GM18870 (cell line): ENCODE data around the gene C2orf42.
"Not testable (repeated sequence)": the region's sequence is repeated elsewhere in the genome, so short reads cannot be mapped to it uniquely, and the experiment has no call there.

Source experiments
- ATAC-seq: cut with Tn5 transposase; IDR thresholded peaks from one replicate; pipeline ENCODE4 v1.9.1; 2021; ENCODE audit warnings: moderate library complexity; ENCODE audit not compliant: unreplicated experiment

The C2orf42 gene

DNA sequence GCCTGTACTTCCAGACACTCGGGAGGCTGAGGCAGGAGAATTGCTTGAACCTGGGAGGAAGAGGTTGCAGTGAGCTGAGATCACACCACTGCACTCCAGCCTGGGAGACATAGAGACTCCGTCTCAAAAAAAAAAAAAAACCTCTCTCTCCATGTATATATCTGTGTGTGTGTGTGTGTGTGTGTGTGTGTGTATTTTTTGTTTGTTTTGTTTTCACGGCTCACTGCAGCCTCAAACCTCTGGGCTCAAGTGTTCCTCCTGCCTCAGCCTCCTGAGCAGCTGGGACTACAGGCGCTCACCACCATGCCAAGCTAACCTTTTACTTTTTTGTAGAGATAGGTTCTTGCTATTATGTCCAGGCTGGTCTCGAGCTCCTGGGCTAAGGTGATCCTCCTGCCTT, 80.4 kb downstream of the C2orf42 start:
- ATAC-seq = not testable (repeated sequence)

DNA sequence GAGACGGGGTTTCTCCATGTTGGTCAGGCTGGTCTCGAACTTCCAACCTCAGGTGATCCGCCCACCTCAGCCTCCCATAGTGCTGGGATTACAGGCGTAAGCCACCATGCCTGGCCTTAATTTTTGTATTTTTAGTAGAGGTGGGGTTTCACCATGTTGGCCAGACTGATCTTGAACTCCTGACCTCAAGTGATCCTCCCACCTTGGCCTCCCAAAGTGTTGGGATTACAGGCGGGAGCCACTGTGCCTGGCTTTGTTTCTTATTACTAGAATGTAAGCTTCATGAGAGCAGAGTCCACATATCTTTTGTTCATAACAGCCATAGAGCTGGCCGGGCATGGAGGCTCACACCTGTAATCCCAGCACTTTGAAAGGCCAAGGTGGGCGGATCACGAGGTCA, 84.7 kb downstream of the C2orf42 start:
- ATAC-seq = not testable (repeated sequence)

DNA sequence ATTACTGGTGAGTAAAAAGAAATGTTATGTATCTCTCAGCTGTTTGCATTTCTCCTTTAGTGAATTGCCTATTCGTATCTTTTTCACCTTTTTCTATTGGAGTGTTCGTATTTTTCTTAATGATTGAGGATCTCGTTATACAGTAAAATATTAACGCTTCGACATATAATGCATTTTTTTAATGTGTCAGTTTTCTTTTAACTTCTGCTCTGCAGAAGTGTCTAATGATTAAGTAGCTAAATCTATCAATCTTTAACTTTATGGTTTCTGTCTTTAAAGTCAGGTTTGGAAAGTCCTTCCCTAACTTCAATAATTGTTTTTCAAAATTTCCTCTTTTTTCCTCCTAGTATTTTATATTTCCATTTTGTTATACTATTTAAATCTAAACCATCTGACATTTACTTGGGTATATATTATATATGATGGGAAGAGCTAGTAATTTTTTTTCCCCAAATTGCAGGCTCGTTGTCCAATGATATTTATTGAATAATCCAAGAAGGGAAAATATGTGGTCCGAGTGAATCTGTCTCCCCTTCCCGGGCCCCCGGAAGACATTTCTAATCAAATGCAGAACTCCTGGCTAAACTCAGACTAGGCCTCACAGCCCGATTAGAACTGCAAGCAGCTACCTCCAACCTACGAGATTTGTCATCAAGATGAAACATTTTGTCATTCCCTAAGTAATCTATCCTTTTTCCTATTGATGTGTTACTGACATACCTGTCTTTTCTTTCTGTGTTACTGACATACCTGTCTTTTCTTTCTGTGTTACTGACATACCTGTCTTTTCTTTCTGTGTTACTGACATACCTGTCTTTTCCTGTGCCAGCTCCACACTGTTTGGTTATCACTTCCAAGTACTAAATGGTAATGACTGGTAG, 86.3 kb downstream of the C2orf42 start:
- ATAC-seq = no peak

DNA sequence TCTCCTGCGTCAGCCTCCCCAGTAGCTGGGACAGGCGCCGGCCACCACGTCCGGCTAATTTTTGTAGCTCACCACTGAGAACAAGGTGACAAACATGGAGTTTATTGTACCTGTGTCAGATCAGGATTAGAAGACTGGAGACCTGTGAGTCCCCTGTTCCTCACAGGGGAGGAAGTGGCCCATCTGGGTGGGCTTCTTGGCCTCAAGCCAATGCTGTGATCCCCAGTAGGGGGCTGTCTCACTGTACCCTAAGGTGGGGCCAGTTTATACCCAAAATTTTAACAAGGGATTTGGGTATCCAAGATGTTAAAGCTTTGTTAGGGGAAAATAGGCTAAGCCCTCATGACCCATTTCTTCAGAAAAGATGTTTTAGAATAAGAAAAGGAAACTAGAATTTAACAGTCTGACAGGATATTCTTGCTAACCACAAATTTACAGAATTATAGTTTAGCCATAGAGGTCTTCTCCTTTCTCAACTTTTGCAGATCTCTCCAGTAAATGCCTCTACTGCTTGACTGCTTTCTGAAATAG, 87.2 kb downstream of the C2orf42 start:
- no peak for ATAC-seq

DNA sequence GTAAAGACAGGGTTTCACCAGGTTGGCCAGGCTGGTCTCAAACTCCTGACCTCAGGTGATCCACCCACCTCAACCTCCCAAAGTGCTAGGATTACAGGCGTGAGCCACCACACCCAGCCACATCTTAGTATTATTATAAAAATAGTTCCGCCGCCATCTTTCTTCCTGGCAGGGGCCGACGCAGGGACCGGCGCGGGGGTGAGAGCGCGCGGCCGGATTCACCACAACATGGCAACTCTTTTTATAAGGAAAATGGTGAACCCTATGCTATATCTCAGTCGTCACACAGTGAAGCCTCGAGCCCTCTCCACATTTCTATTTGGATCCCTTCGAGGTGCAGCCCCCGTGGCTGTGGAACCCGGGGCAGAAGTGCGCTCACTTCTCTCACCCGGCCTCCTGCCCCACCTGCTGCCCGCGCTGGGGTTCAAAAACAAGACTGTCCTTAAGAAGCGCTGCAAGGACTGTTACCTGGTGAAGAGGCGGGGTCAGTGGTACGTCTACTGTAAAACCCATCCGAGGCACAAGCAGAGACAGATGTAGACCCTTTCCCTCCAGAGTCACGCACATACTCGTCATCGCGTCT, 88.4 kb downstream of the C2orf42 start:
- not testable (repeated sequence) for ATAC-seq

DNA sequence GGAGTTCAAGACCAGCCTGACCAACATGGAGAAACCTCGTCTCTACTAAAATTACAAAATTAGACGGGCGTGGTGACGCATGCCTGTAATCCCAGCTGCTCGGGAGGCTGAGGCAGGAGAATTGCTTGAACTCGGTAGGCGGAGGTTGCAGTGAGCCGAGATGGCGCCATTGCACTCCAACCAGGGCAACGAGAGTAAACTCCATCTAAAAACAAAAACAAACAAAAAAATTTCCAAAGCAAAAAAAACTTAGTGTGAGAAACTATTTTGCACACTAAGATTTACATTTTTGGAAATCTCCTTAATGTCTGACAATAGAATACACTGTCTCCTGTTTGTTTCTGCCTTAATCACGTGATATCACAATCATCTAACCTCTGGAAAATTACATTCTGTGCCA, 89.1 kb downstream of the C2orf42 start:
- not testable (repeated sequence) for ATAC-seq

DNA sequence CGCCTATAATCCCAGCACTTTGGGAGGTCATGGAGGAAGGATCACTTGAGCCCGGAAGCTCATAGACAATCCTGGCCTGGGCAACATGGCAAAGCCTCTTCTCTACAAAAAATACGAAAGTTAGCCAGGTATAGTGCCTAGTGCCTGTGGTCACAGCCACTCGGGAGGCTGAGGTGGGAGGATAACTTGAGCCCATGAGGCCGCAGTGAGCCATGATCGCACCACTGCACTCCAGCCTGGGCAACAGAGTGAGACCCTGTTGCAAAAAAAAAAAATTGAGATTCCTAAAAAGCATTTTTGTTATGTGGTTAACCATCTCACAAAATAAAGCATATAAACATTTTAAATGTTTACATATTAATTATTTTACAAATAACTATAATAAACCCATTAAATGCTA, 89.6 kb downstream of the C2orf42 start:
- ATAC-seq = no peak
